Chondrocyte (in vitro differentiated cells): Measurements from ENCODE around the gene LRRC8D. TPM values are rescaled to one million over a fixed set of nuclear protein-coding genes. Genes with fewer than 3 reads are reported as not detected.

ENCODE experiments used
- DNase-seq: peaks from one replicate; pipeline ENCODE4 v3.0.0; 2021; ENCODE audit warnings: mixed read lengths, low spot score
- H3K27ac Mint-ChIP-seq: one replicate; pipeline ENCODE4 v1.8.0; 2021; ENCODE audit warnings: mild to moderate bottlenecking, moderate library complexity, mixed read lengths; ENCODE audit not compliant: unreplicated experiment
- H3K27me3 Mint-ChIP-seq: 2 replicates; pipeline ENCODE4 v1.8.0; 2021; ENCODE audit warnings: low read depth, mixed read lengths
- H3K36me3 Mint-ChIP-seq: 2 replicates; pipeline ENCODE4 v1.8.0; 2021; ENCODE audit warnings: low read depth, mixed read lengths
- H3K4me1 Mint-ChIP-seq: 2 replicates; pipeline ENCODE4 v1.8.0; 2021; ENCODE audit warnings: low read depth, mild to moderate bottlenecking, mixed read lengths
- H3K4me3 Mint-ChIP-seq: one replicate; pipeline ENCODE4 v1.8.0; 2021; ENCODE audit warnings: mild to moderate bottlenecking, moderate library complexity, mixed read lengths; ENCODE audit not compliant: unreplicated experiment
- H3K9me3 Mint-ChIP-seq: 2 replicates; pipeline ENCODE4 v1.8.0; 2021; ENCODE audit warnings: low read depth, mixed read lengths
- CTCF ChIP-seq: fragments of 200-600 bp; sonication (generic); IDR thresholded peaks from 2 replicates; pipeline ENCODE4 v1.5.0; 2021; ENCODE audit warnings: antibody characterized with exemption, mild to moderate bottlenecking, moderate library complexity
- total RNA-seq: library from RNA; stranded (reverse); gene quantifications from 3 replicates; pipeline ENCODE4 v1.2.1, GENCODE V29; 2021

The LRRC8D gene
- total RNA-seq, 1 donor from 2014 or later: 14.9 TPM

GRCh38 chr1:89898695-89899470 is 78.1 kb downstream of the LRRC8D start:
- TF ChIP-seq CTCF: no peak

GRCh38 chr1:89900323-89900722 is 79.5 kb downstream of the LRRC8D start:
- TF ChIP-seq CTCF: no peak
- Mint-ChIP-seq H3K27me3 (no peaks in the 10 kb centered on the region), H3K4me3 (no peak overlapping the region), H3K36me3 (no peaks in the 10 kb centered on the region), H3K9me3 (no peaks in the 10 kb centered on the region), H3K4me1 (peaks cover 20% of the 10 kb centered on the region), H3K27ac (no peak overlapping the region)
- DNase-seq: no peak

More at GRCh38 chr1:89898695-89899470, 78.1 kb downstream of the LRRC8D start:
- Mint-ChIP-seq H3K27ac (no peak overlapping the region), H3K27me3 (no peaks in the 10 kb centered on the region), H3K4me3 (no peak overlapping the region), H3K36me3 (no peaks in the 10 kb centered on the region), H3K4me1 (peaks cover 19% of the 10 kb centered on the region), H3K9me3 (no peaks in the 10 kb centered on the region)
- no peak for DNase-seq

- no peak for DNase-seq
- no peak overlapping the region for H3K4me3 Mint-ChIP-seq
- no peak for TF ChIP-seq CTCF
- no peaks in the 10 kb centered on the region for H3K27me3 Mint-ChIP-seq
- no peaks in the 10 kb centered on the region for H3K9me3 Mint-ChIP-seq
- H3K27ac Mint-ChIP-seq: no peak overlapping the region
- no peaks in the 10 kb centered on the region for H3K36me3 Mint-ChIP-seq
- peaks cover 28% of the 10 kb centered on the region for H3K4me1 Mint-ChIP-seq
Measured at GRCh38 chr1:89900791-89901708, 80.2 kb downstream of the LRRC8D start.

GRCh38 chr1:89901957-89902669 is 81.3 kb downstream of the LRRC8D start:
- H3K27ac Mint-ChIP-seq: no peak overlapping the region
- peaks cover 38% of the 10 kb centered on the region for H3K4me1 Mint-ChIP-seq

More at GRCh38 chr1:89901957-89902669, 81.3 kb downstream of the LRRC8D start:
- DNase-seq: no peak
- no peak for TF ChIP-seq CTCF
- Mint-ChIP-seq H3K9me3 (no peaks in the 10 kb centered on the region), H3K4me3 (no peak overlapping the region), H3K27me3 (no peaks in the 10 kb centered on the region), H3K36me3 (no peaks in the 10 kb centered on the region)
